K562 (cell line): ENCODE results near the gene NOTCH1. TPM values are rescaled to one million over a fixed set of nuclear protein-coding genes. Genes with fewer than 3 reads are reported as not detected.

Source experiments
- CCNT2 ChIP-seq: IDR thresholded peaks from 2 replicates; pipeline ENCODE4 v1.6.1; 2011; ENCODE audit warnings: borderline replicate concordance, low read depth, mild to moderate bottlenecking, moderate library complexity, mixed read lengths, low read length; ENCODE audit not compliant: insufficient read length; ENCODE audit errors: extremely low read depth
- SMAD4 ChIP-seq: fragments of 250-450 bp; sonication (Bioruptor Pico); conservative IDR thresholded peaks from 2 replicates; pipeline ENCODE4 v1.8.0; 2021; ENCODE audit warnings: inconsistent platforms, mild to moderate bottlenecking, moderate library complexity
- SNIP1 ChIP-seq: fragments of 450-650 bp; IDR thresholded peaks from 2 replicates; pipeline ENCODE4 v1.7.1; 2017; ENCODE audit warnings: low read depth, mild to moderate bottlenecking
- STAG1 ChIP-seq: sonication (generic); formaldehyde crosslinking; IDR thresholded peaks from 2 replicates; pipeline ENCODE4 v1.5.0; 2020; ENCODE audit warnings: missing genetic modification reagents, borderline replicate concordance
- ZBED1 ChIP-seq: IDR thresholded peaks from 2 replicates; pipeline ENCODE4 v1.6.1; 2014
- ZNF134 ChIP-seq: fragments of 250-450 bp; sonication (Bioruptor Pico); conservative IDR thresholded peaks from 2 replicates; pipeline ENCODE4 v1.4.0; 2020
- ZNF561 ChIP-seq: fragments of 450-650 bp; formaldehyde crosslinking; conservative IDR thresholded peaks from 2 replicates; pipeline ENCODE4 v1.4.0; 2020; ENCODE audit warnings: mild to moderate bottlenecking, moderate library complexity
- polyA plus RNA-seq, 8 experiments: library from polyadenylated mRNA; depleted of rRNA in 4 of 8; stranded (reverse) in 5 of 8; unstranded in 3 of 8; fragments of >200 nt; fragmentation: Nextera tagmentation in 2 of 8; fragmentation: Illumina TruSeq in 1 of 8; extraction: Ambion mirVana in 2 of 8; extraction: Trizol in 1 of 8; gene quantifications; 2 replicates each; pipeline versions ENCODE4 v1.2.1 to v1.2.3, GENCODE V29; 2011 to 2014; ENCODE audit warnings: inconsistent platforms in 1 of 8, missing spikeins in 1 of 8
- total RNA-seq, 7 experiments: library from RNA; depleted of rRNA in 6 of 7; stranded (reverse); fragments of >200 nt in 6 of 7; fragmentation: Illumina TruSeq in 2 of 7; extraction: Trizol in 2 of 7; gene quantifications; 2 replicates each; pipeline versions ENCODE4 v1.2.1 to v1.2.3, GENCODE V29; 2011 to 2021; ENCODE audit warnings: low replicate concordance in 1 of 7
- TF ChIP-seq, protein P1 (sequence below): fragments of 450-650 bp; IDR thresholded peaks from 2 replicates; pipeline ENCODE4 v1.6.1; 2016; ENCODE audit warnings: mild to moderate bottlenecking, moderate library complexity
- TF ChIP-seq, protein P2 (sequence below): fragments of 250-450 bp; sonication (Bioruptor Pico); IDR thresholded peaks from 2 replicates; pipeline ENCODE4 v1.5.0; 2021; ENCODE audit warnings: mild to moderate bottlenecking, moderate library complexity
- TF ChIP-seq, protein P3 (sequence below): fragments of 250-450 bp; sonication (Bioruptor Pico); IDR thresholded peaks from 2 replicates; pipeline ENCODE4 v1.8.0; 2021; ENCODE audit warnings: mild to moderate bottlenecking, moderate library complexity

The NOTCH1 gene
- total and polyA plus RNA-seq, 9 of the 15 experiments (the other 6 are each of a cell fraction or from before 2014, with no cell fraction given) = 0.03 to 31.4 (median 2.3) TPM

DNA sequence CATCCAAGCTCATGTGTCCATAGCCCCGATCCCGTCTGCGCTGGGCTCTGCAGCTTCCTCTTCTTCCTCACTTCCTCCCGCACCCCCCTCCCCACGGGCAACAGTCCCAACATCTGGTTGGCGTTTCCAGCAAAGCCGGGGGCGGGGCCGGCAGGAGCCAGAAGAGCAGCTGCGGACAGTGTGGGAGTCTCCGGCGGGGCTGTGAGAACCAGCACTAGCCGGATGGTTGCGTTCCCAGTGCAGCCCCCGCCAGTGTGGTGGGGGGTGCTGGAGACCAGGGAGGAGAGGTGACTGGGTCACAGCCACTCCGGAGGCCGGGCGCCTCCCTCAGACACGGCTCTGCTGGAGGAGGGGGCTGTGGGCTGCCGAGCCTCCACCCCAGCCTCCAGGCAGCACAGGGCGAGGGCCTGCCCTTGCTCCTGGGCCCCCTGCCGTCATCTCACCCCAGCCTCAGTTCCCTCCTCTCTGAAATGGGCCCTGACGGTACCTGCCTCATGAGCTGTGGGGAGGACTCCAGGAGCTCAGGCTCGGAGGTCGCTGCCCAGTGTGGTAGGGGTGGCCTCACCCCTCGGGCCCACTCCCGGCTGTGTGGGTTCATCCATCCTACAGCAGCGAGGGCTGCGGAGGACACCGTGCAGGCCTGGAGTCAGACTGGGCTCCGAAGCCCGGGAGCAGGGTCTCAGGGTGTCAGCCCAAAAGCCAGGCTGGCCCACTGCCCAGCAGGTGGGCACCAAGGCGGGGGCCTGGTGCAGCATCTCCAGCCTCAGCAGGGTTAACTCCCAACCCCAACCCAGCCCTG, 41.5 kb upstream of the NOTCH1 start (continued):
- TF ChIP-seq, protein P1, sequence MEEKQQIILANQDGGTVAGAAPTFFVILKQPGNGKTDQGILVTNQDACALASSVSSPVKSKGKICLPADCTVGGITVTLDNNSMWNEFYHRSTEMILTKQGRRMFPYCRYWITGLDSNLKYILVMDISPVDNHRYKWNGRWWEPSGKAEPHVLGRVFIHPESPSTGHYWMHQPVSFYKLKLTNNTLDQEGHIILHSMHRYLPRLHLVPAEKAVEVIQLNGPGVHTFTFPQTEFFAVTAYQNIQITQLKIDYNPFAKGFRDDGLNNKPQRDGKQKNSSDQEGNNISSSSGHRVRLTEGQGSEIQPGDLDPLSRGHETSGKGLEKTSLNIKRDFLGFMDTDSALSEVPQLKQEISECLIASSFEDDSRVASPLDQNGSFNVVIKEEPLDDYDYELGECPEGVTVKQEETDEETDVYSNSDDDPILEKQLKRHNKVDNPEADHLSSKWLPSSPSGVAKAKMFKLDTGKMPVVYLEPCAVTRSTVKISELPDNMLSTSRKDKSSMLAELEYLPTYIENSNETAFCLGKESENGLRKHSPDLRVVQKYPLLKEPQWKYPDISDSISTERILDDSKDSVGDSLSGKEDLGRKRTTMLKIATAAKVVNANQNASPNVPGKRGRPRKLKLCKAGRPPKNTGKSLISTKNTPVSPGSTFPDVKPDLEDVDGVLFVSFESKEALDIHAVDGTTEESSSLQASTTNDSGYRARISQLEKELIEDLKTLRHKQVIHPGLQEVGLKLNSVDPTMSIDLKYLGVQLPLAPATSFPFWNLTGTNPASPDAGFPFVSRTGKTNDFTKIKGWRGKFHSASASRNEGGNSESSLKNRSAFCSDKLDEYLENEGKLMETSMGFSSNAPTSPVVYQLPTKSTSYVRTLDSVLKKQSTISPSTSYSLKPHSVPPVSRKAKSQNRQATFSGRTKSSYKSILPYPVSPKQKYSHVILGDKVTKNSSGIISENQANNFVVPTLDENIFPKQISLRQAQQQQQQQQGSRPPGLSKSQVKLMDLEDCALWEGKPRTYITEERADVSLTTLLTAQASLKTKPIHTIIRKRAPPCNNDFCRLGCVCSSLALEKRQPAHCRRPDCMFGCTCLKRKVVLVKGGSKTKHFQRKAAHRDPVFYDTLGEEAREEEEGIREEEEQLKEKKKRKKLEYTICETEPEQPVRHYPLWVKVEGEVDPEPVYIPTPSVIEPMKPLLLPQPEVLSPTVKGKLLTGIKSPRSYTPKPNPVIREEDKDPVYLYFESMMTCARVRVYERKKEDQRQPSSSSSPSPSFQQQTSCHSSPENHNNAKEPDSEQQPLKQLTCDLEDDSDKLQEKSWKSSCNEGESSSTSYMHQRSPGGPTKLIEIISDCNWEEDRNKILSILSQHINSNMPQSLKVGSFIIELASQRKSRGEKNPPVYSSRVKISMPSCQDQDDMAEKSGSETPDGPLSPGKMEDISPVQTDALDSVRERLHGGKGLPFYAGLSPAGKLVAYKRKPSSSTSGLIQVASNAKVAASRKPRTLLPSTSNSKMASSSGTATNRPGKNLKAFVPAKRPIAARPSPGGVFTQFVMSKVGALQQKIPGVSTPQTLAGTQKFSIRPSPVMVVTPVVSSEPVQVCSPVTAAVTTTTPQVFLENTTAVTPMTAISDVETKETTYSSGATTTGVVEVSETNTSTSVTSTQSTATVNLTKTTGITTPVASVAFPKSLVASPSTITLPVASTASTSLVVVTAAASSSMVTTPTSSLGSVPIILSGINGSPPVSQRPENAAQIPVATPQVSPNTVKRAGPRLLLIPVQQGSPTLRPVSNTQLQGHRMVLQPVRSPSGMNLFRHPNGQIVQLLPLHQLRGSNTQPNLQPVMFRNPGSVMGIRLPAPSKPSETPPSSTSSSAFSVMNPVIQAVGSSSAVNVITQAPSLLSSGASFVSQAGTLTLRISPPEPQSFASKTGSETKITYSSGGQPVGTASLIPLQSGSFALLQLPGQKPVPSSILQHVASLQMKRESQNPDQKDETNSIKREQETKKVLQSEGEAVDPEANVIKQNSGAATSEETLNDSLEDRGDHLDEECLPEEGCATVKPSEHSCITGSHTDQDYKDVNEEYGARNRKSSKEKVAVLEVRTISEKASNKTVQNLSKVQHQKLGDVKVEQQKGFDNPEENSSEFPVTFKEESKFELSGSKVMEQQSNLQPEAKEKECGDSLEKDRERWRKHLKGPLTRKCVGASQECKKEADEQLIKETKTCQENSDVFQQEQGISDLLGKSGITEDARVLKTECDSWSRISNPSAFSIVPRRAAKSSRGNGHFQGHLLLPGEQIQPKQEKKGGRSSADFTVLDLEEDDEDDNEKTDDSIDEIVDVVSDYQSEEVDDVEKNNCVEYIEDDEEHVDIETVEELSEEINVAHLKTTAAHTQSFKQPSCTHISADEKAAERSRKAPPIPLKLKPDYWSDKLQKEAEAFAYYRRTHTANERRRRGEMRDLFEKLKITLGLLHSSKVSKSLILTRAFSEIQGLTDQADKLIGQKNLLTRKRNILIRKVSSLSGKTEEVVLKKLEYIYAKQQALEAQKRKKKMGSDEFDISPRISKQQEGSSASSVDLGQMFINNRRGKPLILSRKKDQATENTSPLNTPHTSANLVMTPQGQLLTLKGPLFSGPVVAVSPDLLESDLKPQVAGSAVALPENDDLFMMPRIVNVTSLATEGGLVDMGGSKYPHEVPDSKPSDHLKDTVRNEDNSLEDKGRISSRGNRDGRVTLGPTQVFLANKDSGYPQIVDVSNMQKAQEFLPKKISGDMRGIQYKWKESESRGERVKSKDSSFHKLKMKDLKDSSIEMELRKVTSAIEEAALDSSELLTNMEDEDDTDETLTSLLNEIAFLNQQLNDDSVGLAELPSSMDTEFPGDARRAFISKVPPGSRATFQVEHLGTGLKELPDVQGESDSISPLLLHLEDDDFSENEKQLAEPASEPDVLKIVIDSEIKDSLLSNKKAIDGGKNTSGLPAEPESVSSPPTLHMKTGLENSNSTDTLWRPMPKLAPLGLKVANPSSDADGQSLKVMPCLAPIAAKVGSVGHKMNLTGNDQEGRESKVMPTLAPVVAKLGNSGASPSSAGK = no peak
- TF ChIP-seq CCNT2 = peak; percentile 49
- TF ChIP-seq ZNF134 (CRISPR knock-in tag) = no peak
- TF ChIP-seq, protein P2, sequence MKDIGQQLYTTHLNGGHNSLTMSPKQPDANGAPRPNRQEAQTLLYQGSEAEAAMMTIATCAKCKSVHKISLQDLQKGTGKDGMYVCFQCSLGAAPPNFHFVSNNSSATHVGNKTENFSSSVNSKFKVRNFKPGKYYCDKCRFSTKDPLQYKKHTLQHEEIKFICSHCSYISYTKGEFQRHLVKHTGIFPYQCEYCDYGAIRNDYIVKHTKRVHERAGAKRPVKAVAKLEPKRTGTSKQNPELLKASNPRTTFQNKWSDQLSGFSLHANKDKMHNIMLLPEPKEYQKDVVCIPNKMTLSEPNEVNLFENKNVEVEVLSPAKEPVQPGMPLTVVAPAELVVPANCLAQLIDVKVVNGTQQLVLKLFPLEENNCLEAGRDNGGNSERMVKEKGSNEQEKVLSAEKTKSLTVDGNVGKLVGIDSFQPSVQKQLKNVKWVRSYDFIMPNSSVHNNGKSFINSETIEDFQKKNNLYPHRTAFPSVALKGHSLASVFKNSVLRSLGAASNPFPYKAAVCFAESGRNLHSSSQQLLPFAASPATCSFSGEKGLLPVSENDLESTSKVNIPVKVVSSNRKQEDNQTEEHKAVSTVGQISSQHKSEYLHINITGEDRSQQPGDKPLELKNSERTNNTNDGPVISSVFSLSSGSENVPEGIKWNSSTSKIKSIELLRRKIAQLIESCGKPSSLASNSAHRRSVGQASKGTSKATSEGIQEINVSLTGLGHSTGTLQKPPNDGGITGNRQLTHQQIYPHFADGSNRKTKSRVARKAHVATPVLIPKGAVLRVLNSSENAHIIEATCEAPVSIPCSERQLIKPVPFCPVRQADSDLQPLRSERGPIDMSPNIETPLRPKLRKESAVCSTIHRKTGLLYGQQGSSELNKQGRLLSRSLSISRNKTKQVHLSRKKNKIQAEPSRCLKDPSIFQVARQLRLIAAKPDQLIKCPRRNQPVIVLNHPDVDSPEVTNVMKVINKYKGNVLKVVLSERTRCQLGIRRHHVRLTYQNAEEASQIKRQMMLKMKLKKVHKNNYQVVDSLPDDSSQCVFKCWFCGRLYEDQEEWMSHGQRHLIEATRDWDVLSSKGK = no peak
- TF ChIP-seq ZNF561 (CRISPR knock-in tag) = no peak
- peak; percentile 93 for TF ChIP-seq SMAD4 (CRISPR knock-in tag)
- no peak for TF ChIP-seq STAG1 (CRISPR knock-in tag)
- no peak for TF ChIP-seq SNIP1
- TF ChIP-seq, protein P3, sequence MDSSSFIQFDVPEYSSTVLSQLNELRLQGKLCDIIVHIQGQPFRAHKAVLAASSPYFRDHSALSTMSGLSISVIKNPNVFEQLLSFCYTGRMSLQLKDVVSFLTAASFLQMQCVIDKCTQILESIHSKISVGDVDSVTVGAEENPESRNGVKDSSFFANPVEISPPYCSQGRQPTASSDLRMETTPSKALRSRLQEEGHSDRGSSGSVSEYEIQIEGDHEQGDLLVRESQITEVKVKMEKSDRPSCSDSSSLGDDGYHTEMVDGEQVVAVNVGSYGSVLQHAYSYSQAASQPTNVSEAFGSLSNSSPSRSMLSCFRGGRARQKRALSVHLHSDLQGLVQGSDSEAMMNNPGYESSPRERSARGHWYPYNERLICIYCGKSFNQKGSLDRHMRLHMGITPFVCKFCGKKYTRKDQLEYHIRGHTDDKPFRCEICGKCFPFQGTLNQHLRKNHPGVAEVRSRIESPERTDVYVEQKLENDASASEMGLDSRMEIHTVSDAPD (CRISPR knock-in tag) = no peak
- no peak for TF ChIP-seq ZBED1
